ENCODE measurements around the gene DCBLD2.
A peak's percentile ranks its signal among the peaks of the same experiment; 100 is the strongest.

The DCBLD2 gene

GRCh38 chr3:98784042-98784441, 117.5 kb downstream of the DCBLD2 start:
- Mint-ChIP-seq H3K27ac (no peak overlapping the region), H3K27me3 (peaks cover 17% of the 10 kb centered on the region), H3K4me3 (no peak overlapping the region), H3K4me1 (no peaks in the 10 kb centered on the region), H3K9me3 (no peaks in the 10 kb centered on the region), H3K36me3 (no peaks in the 10 kb centered on the region)
- CTCF ChIA-PET = no interaction called here
- no peak for DNase-seq

- H3K27ac Mint-ChIP-seq = no peak overlapping the region
- no peaks in the 10 kb centered on the region for H3K9me3 Mint-ChIP-seq
- no peaks in the 10 kb centered on the region for H3K36me3 Mint-ChIP-seq
- H3K4me3 Mint-ChIP-seq = no peak overlapping the region
- CTCF ChIA-PET = no interaction called here
- DNase-seq = no peak
- H3K4me1 Mint-ChIP-seq = no peaks in the 10 kb centered on the region
- H3K27me3 Mint-ChIP-seq = peaks cover 13% of the 10 kb centered on the region
Measured at GRCh38 chr3:98782824-98783500, 118.5 kb downstream of the DCBLD2 start.

GRCh38 chr3:98780343-98780742, 121.2 kb downstream of the DCBLD2 start:
- H3K9me3 Mint-ChIP-seq = no peaks in the 10 kb centered on the region
- H3K4me3 Mint-ChIP-seq = no peak overlapping the region
- CTCF ChIA-PET = no interaction called here
- peaks cover 16% of the 10 kb centered on the region for H3K27me3 Mint-ChIP-seq
- H3K4me1 Mint-ChIP-seq = no peaks in the 10 kb centered on the region
- H3K27ac Mint-ChIP-seq = no peak overlapping the region
- H3K36me3 Mint-ChIP-seq = no peaks in the 10 kb centered on the region
- no peak for DNase-seq

- no peak overlapping the region for H3K27ac Mint-ChIP-seq
- no peaks in the 10 kb centered on the region for H3K9me3 Mint-ChIP-seq
- DNase-seq = no peak
- CTCF ChIA-PET = no interaction called here
- no peak overlapping the region for H3K4me3 Mint-ChIP-seq
- H3K4me1 Mint-ChIP-seq = no peaks in the 10 kb centered on the region
- H3K27me3 Mint-ChIP-seq = peaks cover 18% of the 10 kb centered on the region
- H3K36me3 Mint-ChIP-seq = no peaks in the 10 kb centered on the region
Measured at GRCh38 chr3:98779541-98780335, 121.8 kb downstream of the DCBLD2 start.

GRCh38 chr3:98778852-98779413, 122.6 kb downstream of the DCBLD2 start:
- Mint-ChIP-seq H3K36me3 (no peaks in the 10 kb centered on the region), H3K27ac (no peak overlapping the region), H3K4me1 (no peaks in the 10 kb centered on the region), H3K4me3 (no peak overlapping the region), H3K9me3 (no peaks in the 10 kb centered on the region), H3K27me3 (peaks cover 18% of the 10 kb centered on the region)
- no peak for DNase-seq
- CTCF ChIA-PET = no interaction called here

GRCh38 chr3:98778383-98778782, 123.1 kb downstream of the DCBLD2 start:
- Mint-ChIP-seq H3K27me3 (peaks cover 18% of the 10 kb centered on the region), H3K27ac (no peak overlapping the region), H3K4me3 (no peak overlapping the region), H3K9me3 (no peaks in the 10 kb centered on the region), H3K36me3 (no peaks in the 10 kb centered on the region), H3K4me1 (no peaks in the 10 kb centered on the region)
- DNase-seq = no peak
- CTCF ChIA-PET = no interaction called here

- no peaks in the 10 kb centered on the region for H3K9me3 Mint-ChIP-seq
- no peaks in the 10 kb centered on the region for H3K36me3 Mint-ChIP-seq
- DNase-seq = no peak
- no peak overlapping the region for H3K4me3 Mint-ChIP-seq
- no peaks in the 10 kb centered on the region for H3K4me1 Mint-ChIP-seq
- peaks cover 18% of the 10 kb centered on the region for H3K27me3 Mint-ChIP-seq
- CTCF ChIA-PET = no interaction called here
- no peak overlapping the region for H3K27ac Mint-ChIP-seq
Measured at GRCh38 chr3:98777801-98778220, 123.7 kb downstream of the DCBLD2 start.

- Mint-ChIP-seq H3K4me1 (no peaks in the 10 kb centered on the region), H3K9me3 (no peaks in the 10 kb centered on the region), H3K4me3 (no peak overlapping the region), H3K36me3 (no peaks in the 10 kb centered on the region), H3K27ac (no peak overlapping the region), H3K27me3 (peaks cover 18% of the 10 kb centered on the region)
- CTCF ChIA-PET = no interaction called here
- no peak for DNase-seq
Measured at GRCh38 chr3:98777286-98777685, 124.2 kb downstream of the DCBLD2 start.

GRCh38 chr3:98776140-98776493, 125.4 kb downstream of the DCBLD2 start:
- Mint-ChIP-seq H3K36me3 (no peaks in the 10 kb centered on the region), H3K4me1 (no peaks in the 10 kb centered on the region), H3K4me3 (no peak overlapping the region), H3K27ac (no peak overlapping the region), H3K27me3 (peaks cover 18% of the 10 kb centered on the region), H3K9me3 (no peaks in the 10 kb centered on the region)
- CTCF ChIA-PET = no interaction called here
- DNase-seq = no peak

- CTCF ChIA-PET = no interaction called here
- peaks cover 20% of the 10 kb centered on the region for H3K27me3 Mint-ChIP-seq
- H3K27ac Mint-ChIP-seq = no peak overlapping the region
Measured at GRCh38 chr3:98775459-98776139, 125.9 kb downstream of the DCBLD2 start.

GRCh38 chr3:98772022-98772421, 129.5 kb downstream of the DCBLD2 start:
- CTCF ChIA-PET = no interaction called here
- no peak overlapping the region for H3K27ac Mint-ChIP-seq
- peaks cover 8% of the 10 kb centered on the region for H3K4me1 Mint-ChIP-seq
- peaks cover 24% of the 10 kb centered on the region for H3K27me3 Mint-ChIP-seq
- no peak overlapping the region for H3K4me3 Mint-ChIP-seq
- H3K9me3 Mint-ChIP-seq = no peaks in the 10 kb centered on the region
- DNase-seq = no peak
- H3K36me3 Mint-ChIP-seq = no peaks in the 10 kb centered on the region

More at GRCh38 chr3:98775459-98776139, 125.9 kb downstream of the DCBLD2 start:
- Mint-ChIP-seq H3K36me3 (no peaks in the 10 kb centered on the region), H3K9me3 (no peaks in the 10 kb centered on the region), H3K4me1 (peaks cover 2% of the 10 kb centered on the region), H3K4me3 (no peak overlapping the region)
- DNase-seq = no peak

- Mint-ChIP-seq H3K27me3 (peaks cover 17% of the 10 kb centered on the region), H3K27ac (no peak overlapping the region), H3K36me3 (no peaks in the 10 kb centered on the region), H3K4me1 (peaks cover 8% of the 10 kb centered on the region), H3K9me3 (no peaks in the 10 kb centered on the region), H3K4me3 (no peak overlapping the region)
- peak; percentile 40 for DNase-seq
- CTCF ChIA-PET = no interaction called here
Measured at GRCh38 chr3:98770261-98771039, 131.0 kb downstream of the DCBLD2 start.

GRCh38 chr3:98769448-98769847, 132.0 kb downstream of the DCBLD2 start:
- Mint-ChIP-seq H3K27me3 (peaks cover 16% of the 10 kb centered on the region), H3K4me3 (no peak overlapping the region), H3K36me3 (no peaks in the 10 kb centered on the region), H3K9me3 (no peaks in the 10 kb centered on the region), H3K27ac (no peak overlapping the region), H3K4me1 (peaks cover 8% of the 10 kb centered on the region)
- CTCF ChIA-PET = no interaction called here
- no peak for DNase-seq

GRCh38 chr3:98768961-98769360, 132.5 kb downstream of the DCBLD2 start:
- Mint-ChIP-seq H3K27ac (no peak overlapping the region), H3K27me3 (peaks cover 19% of the 10 kb centered on the region), H3K36me3 (no peaks in the 10 kb centered on the region), H3K4me1 (peaks cover 8% of the 10 kb centered on the region), H3K4me3 (no peak overlapping the region), H3K9me3 (no peaks in the 10 kb centered on the region)
- no peak for DNase-seq
- CTCF ChIA-PET = no interaction called here
